ENCODE measurements around the gene TBC1D4.

- TF ChIP-seq CTCF (IDR thresholded peaks at IDR 0.05; ENCODE audit: low read length) (no peak), EZH2 (optimal IDR thresholded peaks at IDR 0.05; ENCODE audit: low read depth, low read length) (no peak), EZH2phosphoT487 (IDR thresholded peaks at IDR 0.05; ENCODE audit: low read length) (no peak)
Observed at GRCh38 chr13:75521956-75522355, 40.0 kb upstream of the TBC1D4 start.
